ENCODE measurements around the gene PDC.

DNA sequence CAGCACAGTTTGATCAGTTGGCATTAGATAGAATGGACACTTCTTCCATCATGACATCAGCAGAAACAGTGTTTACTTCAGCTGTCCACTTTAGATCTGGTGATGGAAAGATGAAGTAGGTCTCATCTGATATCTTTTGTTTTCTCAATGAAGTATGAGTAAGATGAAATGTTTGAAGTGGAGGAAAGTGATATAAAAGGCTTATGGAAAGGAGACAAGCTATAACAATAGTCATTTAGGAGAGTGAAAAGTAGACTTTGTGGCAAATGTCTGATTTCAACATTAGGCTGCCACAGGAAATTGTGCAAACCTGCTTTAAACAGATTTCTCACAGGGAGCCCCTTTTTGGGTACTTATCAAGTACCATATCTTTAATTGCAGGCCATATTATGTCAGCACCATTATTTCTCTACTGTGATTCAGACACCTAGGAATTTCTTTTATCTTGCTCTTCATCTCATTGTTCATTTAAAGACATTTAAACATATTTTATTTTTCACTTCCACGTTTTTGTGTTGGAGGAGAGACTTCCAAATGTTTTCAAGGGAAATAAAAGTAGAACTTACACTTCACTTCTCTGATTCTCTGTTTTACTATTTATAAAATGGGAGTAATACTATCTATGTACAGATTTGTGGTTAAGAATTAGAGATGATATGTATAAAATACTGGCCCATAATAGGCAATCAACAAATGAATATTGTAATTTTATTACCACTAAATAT lies 18.1 kb downstream of the PDC start:
- TF ChIP-seq, protein P1, sequence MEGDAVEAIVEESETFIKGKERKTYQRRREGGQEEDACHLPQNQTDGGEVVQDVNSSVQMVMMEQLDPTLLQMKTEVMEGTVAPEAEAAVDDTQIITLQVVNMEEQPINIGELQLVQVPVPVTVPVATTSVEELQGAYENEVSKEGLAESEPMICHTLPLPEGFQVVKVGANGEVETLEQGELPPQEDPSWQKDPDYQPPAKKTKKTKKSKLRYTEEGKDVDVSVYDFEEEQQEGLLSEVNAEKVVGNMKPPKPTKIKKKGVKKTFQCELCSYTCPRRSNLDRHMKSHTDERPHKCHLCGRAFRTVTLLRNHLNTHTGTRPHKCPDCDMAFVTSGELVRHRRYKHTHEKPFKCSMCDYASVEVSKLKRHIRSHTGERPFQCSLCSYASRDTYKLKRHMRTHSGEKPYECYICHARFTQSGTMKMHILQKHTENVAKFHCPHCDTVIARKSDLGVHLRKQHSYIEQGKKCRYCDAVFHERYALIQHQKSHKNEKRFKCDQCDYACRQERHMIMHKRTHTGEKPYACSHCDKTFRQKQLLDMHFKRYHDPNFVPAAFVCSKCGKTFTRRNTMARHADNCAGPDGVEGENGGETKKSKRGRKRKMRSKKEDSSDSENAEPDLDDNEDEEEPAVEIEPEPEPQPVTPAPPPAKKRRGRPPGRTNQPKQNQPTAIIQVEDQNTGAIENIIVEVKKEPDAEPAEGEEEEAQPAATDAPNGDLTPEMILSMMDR (IDR thresholded peaks at IDR 0.05) = no peak
- no peak for TF ChIP-seq POLR2A (IDR thresholded peaks at IDR 0.05)
